Osteocyte (in vitro differentiated cells): ENCODE data around the gene GLG1. TPM values are rescaled to one million over a fixed set of nuclear protein-coding genes. Genes with fewer than 3 reads are reported as not detected.
A peak's percentile ranks its signal among the peaks of the same experiment; 100 is the strongest.

Experiments used
- DNase-seq: peaks from one replicate; pipeline ENCODE4 v3.0.0; 2021; ENCODE audit warnings: mixed read lengths; ENCODE audit not compliant: unreplicated experiment; ENCODE audit errors: extremely low spot score
- H3K27ac Mint-ChIP-seq: one replicate; pipeline ENCODE4 v1.8.0; 2021; ENCODE audit warnings: mild to moderate bottlenecking, mixed read lengths; ENCODE audit not compliant: unreplicated experiment
- H3K27me3 Mint-ChIP-seq: one replicate; pipeline ENCODE4 v1.8.0; 2021; ENCODE audit warnings: mixed read lengths; ENCODE audit not compliant: unreplicated experiment
- H3K36me3 Mint-ChIP-seq: one replicate; pipeline ENCODE4 v1.8.0; 2021; ENCODE audit warnings: mixed read lengths; ENCODE audit not compliant: unreplicated experiment
- H3K4me1 Mint-ChIP-seq: one replicate; pipeline ENCODE4 v1.8.0; 2021; ENCODE audit warnings: mixed read lengths; ENCODE audit not compliant: unreplicated experiment
- H3K4me3 Mint-ChIP-seq: one replicate; pipeline ENCODE4 v1.8.0; 2021; ENCODE audit warnings: mild to moderate bottlenecking, moderate library complexity, mixed read lengths; ENCODE audit not compliant: unreplicated experiment
- H3K9me3 Mint-ChIP-seq: one replicate; pipeline ENCODE4 v1.8.0; 2021; ENCODE audit warnings: mixed read lengths; ENCODE audit not compliant: unreplicated experiment
- total RNA-seq: library from RNA; stranded (reverse); gene quantifications from 2 replicates; pipeline ENCODE4 v1.2.1, GENCODE V29; 2021
- TF ChIP-seq, protein P1 (sequence below): fragments of 200-600 bp; sonication (generic); IDR thresholded peaks from 2 replicates; pipeline ENCODE4 v1.5.0; 2021; ENCODE audit warnings: antibody characterized with exemption, mild to moderate bottlenecking, moderate library complexity

GLG1 gene
- total RNA-seq, 1 donor from 2014 or later = 241 TPM

DNA sequence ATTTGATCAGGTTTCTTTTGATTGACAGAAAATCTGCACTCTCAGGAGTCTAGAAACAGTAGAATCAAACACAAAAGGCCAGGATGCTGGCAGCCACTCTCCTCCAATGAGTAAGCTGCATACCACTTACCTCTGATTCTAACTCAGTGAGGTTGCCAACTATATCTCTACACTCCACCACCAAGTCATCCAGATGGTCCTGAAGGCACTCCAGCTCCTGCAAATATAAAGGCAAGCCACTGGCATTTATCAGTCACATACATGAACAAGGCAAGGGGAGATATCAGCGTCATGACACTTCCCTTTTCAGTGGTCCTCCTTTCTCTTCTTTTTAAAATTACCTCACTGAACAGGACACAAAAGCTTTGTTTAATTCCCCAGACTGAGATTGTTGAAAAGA is 132.5 kb downstream of the GLG1 start:
- peaks cover 9% of the 10 kb centered on the region for H3K4me1 Mint-ChIP-seq
- H3K4me3 Mint-ChIP-seq = no peak overlapping the region
- TF ChIP-seq, protein P1, sequence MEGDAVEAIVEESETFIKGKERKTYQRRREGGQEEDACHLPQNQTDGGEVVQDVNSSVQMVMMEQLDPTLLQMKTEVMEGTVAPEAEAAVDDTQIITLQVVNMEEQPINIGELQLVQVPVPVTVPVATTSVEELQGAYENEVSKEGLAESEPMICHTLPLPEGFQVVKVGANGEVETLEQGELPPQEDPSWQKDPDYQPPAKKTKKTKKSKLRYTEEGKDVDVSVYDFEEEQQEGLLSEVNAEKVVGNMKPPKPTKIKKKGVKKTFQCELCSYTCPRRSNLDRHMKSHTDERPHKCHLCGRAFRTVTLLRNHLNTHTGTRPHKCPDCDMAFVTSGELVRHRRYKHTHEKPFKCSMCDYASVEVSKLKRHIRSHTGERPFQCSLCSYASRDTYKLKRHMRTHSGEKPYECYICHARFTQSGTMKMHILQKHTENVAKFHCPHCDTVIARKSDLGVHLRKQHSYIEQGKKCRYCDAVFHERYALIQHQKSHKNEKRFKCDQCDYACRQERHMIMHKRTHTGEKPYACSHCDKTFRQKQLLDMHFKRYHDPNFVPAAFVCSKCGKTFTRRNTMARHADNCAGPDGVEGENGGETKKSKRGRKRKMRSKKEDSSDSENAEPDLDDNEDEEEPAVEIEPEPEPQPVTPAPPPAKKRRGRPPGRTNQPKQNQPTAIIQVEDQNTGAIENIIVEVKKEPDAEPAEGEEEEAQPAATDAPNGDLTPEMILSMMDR = no peak
- H3K36me3 Mint-ChIP-seq = peaks cover 53% of the 10 kb centered on the region
- H3K9me3 Mint-ChIP-seq = no peaks in the 10 kb centered on the region
- H3K27me3 Mint-ChIP-seq = no peaks in the 10 kb centered on the region
- DNase-seq = no peak
- no peak overlapping the region for H3K27ac Mint-ChIP-seq

DNA sequence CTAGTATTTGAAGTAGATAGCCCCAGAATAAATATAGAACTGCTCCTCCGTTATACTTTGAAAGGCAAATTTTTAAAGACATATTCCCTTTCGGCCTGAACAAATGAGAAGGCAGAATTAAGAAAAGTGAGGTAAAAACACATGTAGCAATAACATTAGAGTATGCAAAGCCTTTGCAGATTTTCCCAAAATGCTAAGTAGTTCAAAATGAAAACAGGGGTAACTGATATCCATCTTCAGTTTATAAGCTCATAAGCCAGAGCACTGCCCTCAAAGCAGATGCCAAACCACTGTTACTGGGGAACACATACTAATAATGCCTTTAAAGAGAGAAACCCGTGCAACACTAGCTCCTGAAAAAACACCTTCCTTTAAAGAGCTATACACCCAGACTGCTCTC is 134.4 kb downstream of the GLG1 start:
- Mint-ChIP-seq H3K4me1 (no peaks in the 10 kb centered on the region), H3K36me3 (peaks cover 58% of the 10 kb centered on the region), H3K27ac (no peak overlapping the region), H3K9me3 (no peaks in the 10 kb centered on the region), H3K27me3 (no peaks in the 10 kb centered on the region), H3K4me3 (no peak overlapping the region)
- TF ChIP-seq, protein P1 = no peak
- no peak for DNase-seq

DNA sequence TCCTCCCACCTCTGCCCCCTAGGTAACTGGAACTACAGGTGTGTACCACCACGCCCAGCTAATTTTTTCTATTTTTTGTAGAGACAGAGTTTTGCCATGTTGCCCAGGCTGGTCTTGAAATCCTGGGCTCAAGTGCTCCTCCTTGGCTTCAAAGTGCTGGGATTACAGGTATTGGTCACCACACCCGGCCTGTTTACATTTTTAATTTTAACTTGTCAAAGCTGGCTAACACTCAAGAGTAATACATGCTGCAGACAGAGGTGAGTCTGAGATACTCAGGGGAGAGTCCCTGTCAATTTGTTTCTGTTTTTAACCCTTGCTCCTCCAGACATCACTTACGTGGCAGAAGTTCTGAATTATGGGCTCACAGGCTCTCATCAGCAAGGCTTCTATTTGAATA is 134.9 kb downstream of the GLG1 start:
- no peaks in the 10 kb centered on the region for H3K27me3 Mint-ChIP-seq
- H3K27ac Mint-ChIP-seq = no peak overlapping the region
- no peak for DNase-seq
- H3K4me3 Mint-ChIP-seq = no peak overlapping the region
- TF ChIP-seq, protein P1 = no peak
- H3K36me3 Mint-ChIP-seq = peaks cover 58% of the 10 kb centered on the region
- H3K4me1 Mint-ChIP-seq = no peaks in the 10 kb centered on the region
- no peaks in the 10 kb centered on the region for H3K9me3 Mint-ChIP-seq

DNA sequence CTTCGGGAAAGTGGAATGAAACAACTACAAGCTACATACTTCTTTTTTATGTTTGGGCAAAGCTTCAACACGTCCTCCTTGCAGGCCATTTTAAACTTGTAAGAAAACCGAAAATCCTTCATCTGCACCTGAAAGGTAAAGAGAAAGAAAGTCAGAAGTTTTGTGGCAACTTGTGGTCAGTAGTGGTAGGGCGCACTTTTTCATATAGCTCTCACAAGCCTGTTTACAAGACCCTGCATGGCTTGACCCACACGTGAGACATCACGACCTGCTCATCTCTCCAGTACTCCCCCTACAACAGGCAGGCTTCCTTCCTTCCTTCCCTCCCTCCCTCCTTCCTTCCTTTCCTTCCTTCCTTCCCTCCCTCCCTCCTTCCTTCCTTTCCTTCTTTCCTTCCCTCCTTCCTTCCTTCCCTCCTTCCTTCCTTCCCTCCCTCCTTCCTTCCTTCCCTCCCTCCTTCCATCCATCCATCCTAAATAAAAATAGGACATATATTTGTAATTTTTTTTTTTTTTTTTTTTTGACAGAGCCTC is 136.9 kb downstream of the GLG1 start:
- no peaks in the 10 kb centered on the region for H3K9me3 Mint-ChIP-seq
- peak overlapping the region; percentile 47 for H3K27ac Mint-ChIP-seq
- H3K27me3 Mint-ChIP-seq = no peaks in the 10 kb centered on the region
- H3K4me3 Mint-ChIP-seq = no peak overlapping the region
- no peak for DNase-seq
- TF ChIP-seq, protein P1 = no peak
- H3K4me1 Mint-ChIP-seq = no peaks in the 10 kb centered on the region
- H3K36me3 Mint-ChIP-seq = peaks cover 58% of the 10 kb centered on the region

DNA sequence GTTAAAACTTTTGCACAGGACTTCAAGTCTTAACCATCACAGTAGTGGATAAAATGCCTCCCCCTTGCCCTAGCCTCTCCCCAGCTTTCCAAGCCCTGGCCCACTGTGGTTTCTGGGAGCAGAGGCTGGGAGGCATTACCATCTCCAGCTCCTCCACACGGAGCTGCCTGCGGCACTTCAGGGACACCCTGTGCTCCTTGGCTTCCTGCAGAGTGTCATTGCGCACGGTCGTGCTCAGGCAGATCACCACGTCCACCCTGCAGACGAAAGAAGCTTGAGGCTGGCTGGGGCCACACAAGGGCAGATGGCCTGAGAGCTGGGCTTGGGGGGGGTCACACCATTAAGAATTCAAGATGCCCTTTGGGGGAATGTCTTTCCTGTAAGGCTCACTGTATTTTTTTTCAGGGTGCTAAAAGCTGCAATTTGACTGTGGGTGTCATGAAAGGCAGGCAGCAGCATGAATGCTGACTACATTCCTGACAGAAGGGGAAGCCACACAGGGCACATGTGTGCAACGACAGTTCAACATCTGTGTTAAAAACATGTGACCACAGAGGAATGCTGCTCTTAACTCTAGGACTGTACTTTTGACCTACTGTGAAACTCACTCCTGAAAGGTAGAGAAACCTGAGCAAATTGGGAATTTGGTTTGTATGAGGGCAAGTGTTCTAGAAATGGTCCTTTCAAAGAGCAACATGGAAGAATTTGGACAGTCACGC is 137.9 kb downstream of the GLG1 start:
- H3K27ac Mint-ChIP-seq = no peak overlapping the region
- no peaks in the 10 kb centered on the region for H3K9me3 Mint-ChIP-seq
- no peak overlapping the region for H3K4me3 Mint-ChIP-seq
- peaks cover 59% of the 10 kb centered on the region for H3K36me3 Mint-ChIP-seq
- no peaks in the 10 kb centered on the region for H3K4me1 Mint-ChIP-seq
- TF ChIP-seq, protein P1 = no peak
- no peak for DNase-seq
- no peaks in the 10 kb centered on the region for H3K27me3 Mint-ChIP-seq
